Epithelial cell of prostate (primary cell): ENCODE measurements around the gene HEYL.
"Not testable (repeated sequence)": the region's sequence is repeated elsewhere in the genome, so short reads cannot be mapped to it uniquely, and the experiment has no call there.

Experiments used
- DNase-seq: peaks from one replicate; pipeline ENCODE4 v3.0.0-alpha.2; 2011; ENCODE audit warnings: low read depth, low spot score
- H3K27ac ChIP-seq: fragments of 450-650 bp; 2 replicates; pipeline ENCODE4 v1.5.1; 2017; ENCODE audit warnings: mild to moderate bottlenecking

HEYL gene

GRCh38 chr1:39614488-39614887, 25.0 kb downstream of the HEYL start:
- DNase-seq = no peak
- H3K27ac ChIP-seq = no peak overlapping the region

GRCh38 chr1:39613250-39613649, 26.2 kb downstream of the HEYL start:
- no peak for DNase-seq
- no peak overlapping the region for H3K27ac ChIP-seq

DNA sequence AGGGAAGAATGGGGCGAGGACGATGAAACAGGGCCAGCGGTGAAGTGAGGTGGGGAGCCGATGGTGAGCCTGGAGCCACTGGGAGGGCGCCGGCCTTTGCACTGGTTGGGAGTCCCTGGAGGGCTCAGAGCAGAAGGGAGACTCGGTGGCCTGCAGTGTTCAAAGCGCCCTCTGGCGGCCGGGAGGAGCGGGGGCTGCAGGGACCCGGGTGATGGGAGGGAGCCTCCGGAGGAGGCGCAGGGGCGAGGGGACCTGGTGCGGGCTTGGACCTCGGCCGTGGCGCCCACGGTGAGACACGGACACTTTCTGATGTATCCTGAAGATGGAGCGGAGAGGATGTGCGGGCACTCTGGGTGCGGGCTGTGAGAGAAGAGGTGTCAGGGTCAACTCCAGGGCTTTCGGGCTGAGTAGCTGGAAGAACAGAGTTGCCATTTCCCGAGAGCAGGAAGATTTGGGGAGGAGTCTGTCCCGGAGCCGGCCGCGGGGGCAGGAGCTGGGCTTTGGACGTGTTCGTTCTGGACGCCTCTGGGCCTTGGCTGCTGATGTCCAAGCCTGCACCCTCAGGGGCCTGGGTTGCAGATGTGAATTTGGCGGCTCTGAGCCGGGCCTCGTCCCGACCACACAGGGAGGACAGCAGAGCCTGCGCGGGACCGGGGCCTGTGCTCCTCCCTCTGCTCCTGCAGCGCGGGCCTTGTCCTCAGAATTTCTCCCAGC, 29.7 kb downstream of the HEYL start:
- DNase-seq = no peak
- no peak overlapping the region for H3K27ac ChIP-seq

GRCh38 chr1:39608921-39609320, 30.5 kb downstream of the HEYL start:
- DNase-seq = no peak
- no peak overlapping the region for H3K27ac ChIP-seq

- not testable (repeated sequence) for H3K27ac ChIP-seq, DNase-seq
Observed at GRCh38 chr1:39603677-39604076, 35.8 kb downstream of the HEYL start.

- not testable (repeated sequence) for DNase-seq, H3K27ac ChIP-seq
Observed at GRCh38 chr1:39601667-39602255, 37.7 kb downstream of the HEYL start.

DNA sequence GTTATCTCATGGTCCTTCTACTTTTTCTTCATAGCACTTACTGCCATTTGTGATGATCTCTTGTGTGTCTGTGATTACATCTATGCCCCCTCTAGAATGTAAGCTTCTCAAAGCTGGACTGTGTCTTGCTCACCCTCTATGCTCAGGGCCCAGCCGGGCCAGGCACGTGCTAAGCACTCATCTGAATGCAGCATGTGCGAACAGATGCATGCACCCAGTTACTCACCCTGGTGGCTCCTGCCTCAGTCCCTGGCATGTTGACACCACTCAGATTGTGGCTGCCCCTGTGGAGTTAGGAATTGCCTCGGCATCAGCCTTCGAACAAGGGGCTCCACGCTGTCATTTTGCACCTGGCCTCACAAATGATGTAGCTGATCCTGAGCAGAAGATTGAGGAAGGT, 43.3 kb downstream of the HEYL start:
- no peak for DNase-seq
- H3K27ac ChIP-seq = no peak overlapping the region

DNA sequence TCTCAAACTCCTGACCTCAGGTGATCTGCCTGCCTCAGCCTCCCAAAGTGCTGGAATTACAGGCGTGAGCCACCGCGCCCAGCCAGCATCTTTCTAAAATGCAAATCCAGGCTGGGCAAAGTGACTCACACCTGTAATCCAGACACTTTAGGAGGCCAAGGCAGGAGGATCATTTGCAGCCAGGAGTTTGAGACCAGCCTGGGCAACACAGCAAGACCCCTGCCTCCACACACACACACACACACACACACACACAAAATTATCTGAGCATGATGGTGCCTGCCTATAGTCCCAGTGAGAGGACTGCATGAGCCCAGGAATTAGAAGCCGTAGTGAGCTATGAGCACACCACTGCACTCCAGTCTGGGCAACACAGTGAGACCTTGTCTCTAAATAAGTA, 46.1 kb downstream of the HEYL start:
- H3K27ac ChIP-seq = no peak overlapping the region
- no peak for DNase-seq

DNA sequence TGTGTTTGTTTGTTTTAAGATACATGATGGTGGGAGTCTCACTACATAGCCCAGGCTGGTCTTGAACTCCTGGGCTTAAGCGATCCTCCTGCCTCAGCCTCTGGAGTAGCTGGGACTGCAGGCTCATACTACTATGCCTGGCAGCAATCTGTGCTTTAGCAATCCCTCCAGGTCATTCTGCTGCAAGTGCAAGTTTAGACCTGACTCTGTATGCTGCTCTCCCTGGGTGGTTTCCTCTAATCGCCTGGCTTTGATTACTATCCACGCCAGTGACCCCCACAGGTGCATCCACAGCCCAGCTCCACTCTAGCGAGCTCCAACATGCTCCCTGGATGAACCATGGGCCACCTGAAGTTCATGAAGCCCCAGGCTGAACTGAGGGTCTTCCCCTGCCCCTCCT, 47.4 kb downstream of the HEYL start:
- no peak for DNase-seq

GRCh38 chr1:39590546-39590945, 48.9 kb downstream of the HEYL start:
- no peak overlapping the region for H3K27ac ChIP-seq
- DNase-seq = no peak

More for the DNA sequence above, 47.4 kb downstream of the HEYL start:
- H3K27ac ChIP-seq = no peak overlapping the region

- H3K27ac ChIP-seq = no peak overlapping the region
- DNase-seq = no peak
Observed at GRCh38 chr1:39585933-39586332, 53.5 kb downstream of the HEYL start.

GRCh38 chr1:39576016-39576657, 63.3 kb downstream of the HEYL start:
- DNase-seq = no peak
- peak overlapping the region; percentile 64 for H3K27ac ChIP-seq

DNA sequence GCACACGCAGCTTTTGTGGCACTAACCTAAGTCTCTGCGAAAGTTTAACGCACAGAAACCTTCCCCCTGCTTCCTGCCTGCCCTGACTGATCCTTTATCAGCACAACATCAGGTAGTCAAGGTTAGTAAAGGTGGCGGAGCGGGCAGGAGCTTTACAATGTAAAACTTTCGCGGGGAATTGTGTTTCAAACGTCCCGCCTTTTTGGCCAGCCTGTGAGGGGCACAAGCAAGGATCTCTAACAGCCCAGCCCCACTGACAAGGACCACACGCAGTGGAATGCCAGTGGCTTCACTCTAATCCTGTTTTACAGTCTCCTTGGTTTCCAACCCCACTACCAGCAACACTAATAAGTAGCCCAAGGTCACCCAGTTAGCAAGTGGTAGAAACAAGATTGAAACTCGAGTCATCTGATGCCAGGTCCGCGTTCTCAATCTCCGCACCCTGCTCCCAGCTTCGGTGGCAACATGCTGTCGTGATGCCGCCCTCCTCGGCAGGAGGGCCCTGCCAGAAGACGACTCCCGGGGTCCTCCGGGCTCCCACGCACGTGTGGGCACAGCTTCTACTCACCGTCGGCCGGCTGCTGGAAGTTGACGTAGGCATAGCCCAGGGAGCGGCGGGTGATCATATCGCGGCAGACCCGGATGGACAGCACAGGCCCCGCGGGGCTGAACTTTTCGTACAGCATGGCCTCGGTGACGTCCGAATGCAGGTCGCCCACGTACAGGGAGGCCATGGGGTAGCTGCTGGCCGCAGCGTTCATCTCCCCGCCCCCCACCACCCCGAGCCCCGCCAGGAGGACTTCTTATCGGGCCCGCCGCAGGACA, 64.0 kb downstream of the HEYL start:
- DNase-seq = no peak
- peak overlapping the region; percentile 64 for H3K27ac ChIP-seq

GRCh38 chr1:39574646-39575045, 64.8 kb downstream of the HEYL start:
- no peak overlapping the region for H3K27ac ChIP-seq
- no peak for DNase-seq
